ENCODE data around the gene GAA.

DNA sequence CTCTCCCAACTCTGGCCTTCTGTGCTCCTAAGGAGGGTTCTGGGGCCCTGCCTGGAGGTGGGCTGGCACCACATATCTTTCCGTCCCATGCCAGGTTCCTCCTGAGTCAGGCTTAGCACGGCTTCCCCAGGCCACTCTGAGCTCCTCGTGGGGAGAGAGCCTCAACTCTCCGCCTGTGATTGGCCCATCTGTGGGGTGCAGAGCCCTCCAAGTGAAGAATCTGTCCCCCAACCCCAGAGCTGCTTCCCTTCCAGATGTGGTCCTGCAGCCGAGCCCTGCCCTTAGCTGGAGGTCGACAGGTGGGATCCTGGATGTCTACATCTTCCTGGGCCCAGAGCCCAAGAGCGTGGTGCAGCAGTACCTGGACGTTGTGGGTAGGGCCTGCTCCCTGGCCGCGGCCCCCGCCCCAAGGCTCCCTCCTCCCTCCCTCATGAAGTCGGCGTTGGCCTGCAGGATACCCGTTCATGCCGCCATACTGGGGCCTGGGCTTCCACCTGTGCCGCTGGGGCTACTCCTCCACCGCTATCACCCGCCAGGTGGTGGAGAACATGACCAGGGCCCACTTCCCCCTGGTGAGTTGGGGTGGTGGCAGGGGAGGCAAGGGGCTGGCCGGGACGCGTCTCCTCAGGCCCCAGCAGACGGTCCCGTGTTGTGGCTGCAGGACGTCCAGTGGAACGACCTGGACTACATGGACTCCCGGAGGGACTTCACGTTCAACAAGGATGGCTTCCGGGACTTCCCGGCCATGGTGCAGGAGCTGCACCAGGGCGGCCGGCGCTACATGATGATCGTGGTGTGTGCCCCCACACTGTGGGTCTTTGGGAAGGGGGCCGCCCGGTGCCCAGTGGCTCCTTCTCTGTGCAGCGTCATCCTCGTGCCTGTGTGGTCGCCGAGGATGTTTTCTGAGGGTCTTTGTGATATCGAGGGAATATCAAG, 6.9 kb downstream of the GAA start:
- TF ChIP-seq GATA2 (IDR thresholded peaks at IDR 0.05; ENCODE audit: low read depth, low read length) (no peak), GATA3 (IDR thresholded peaks at IDR 0.05; ENCODE audit: low read depth, low read length) (no peak)

Measured in SH-SY5Y (cell line).